H9 (cell line): Measurements from ENCODE around the gene RUVBL1. TPM values are rescaled to one million over a fixed set of nuclear protein-coding genes. Genes with fewer than 3 reads are reported as not detected.
A peak's percentile ranks its signal among the peaks of the same experiment; 100 is the strongest.

Experiments
- DNase-seq: peaks from one replicate; pipeline ENCODE4 v3.0.0-alpha.2; 2017
- H2AFZ ChIP-seq: one replicate; pipeline ENCODE4 v1.6.1; 2013; ENCODE audit warnings: mild to moderate bottlenecking, low read length, control low read depth, moderate library complexity
- H2AK5ac ChIP-seq: 2 replicates; pipeline ENCODE4 v1.6.1; 2013; ENCODE audit warnings: low read length, control low read depth, mixed read lengths; ENCODE audit not compliant: insufficient read length
- H2BK120ac ChIP-seq: one replicate; pipeline ENCODE4 v1.6.1; 2013; ENCODE audit warnings: low read depth, mild to moderate bottlenecking, low read length, control low read depth, inconsistent platforms; ENCODE audit not compliant: poor library complexity, severe bottlenecking
- H2BK12ac ChIP-seq: 2 replicates; pipeline ENCODE4 v1.6.1; 2013; ENCODE audit warnings: low read length, control low read depth, mixed read lengths, low read depth; ENCODE audit not compliant: insufficient read length
- H2BK15ac ChIP-seq: 2 replicates; pipeline ENCODE4 v1.6.1; 2013; ENCODE audit warnings: low read depth, low read length, control low read depth
- H2BK20ac ChIP-seq: one replicate; pipeline ENCODE4 v1.6.1; 2013; ENCODE audit warnings: low read depth, mild to moderate bottlenecking, low read length, control low read depth, inconsistent platforms; ENCODE audit not compliant: poor library complexity, severe bottlenecking
- H2BK5ac ChIP-seq: 2 replicates; pipeline ENCODE4 v1.6.1; 2013; ENCODE audit warnings: low read length, control low read depth, mixed read lengths; ENCODE audit not compliant: insufficient read length
- H3K14ac ChIP-seq: 2 replicates; pipeline ENCODE4 v1.6.1; 2013; ENCODE audit warnings: low read length, control low read depth; ENCODE audit not compliant: insufficient read depth
- H3K18ac ChIP-seq: 2 replicates; pipeline ENCODE4 v1.6.1; 2013; ENCODE audit warnings: low read depth, mild to moderate bottlenecking, mixed read lengths, low read length, control low read depth; ENCODE audit not compliant: insufficient read length
- H3K23ac ChIP-seq: 2 replicates; pipeline ENCODE4 v1.6.1; 2013; ENCODE audit warnings: low read length, control low read depth, mixed read lengths, low read depth; ENCODE audit not compliant: insufficient read length
- H3K23me2 ChIP-seq: 2 replicates; pipeline ENCODE4 v1.6.1; 2013; ENCODE audit warnings: low read depth, mild to moderate bottlenecking, mixed read lengths, low read length, control low read depth; ENCODE audit not compliant: insufficient read length, poor library complexity, severe bottlenecking
- H3K27ac ChIP-seq: 2 replicates; pipeline ENCODE4 v1.5.1; 2013; ENCODE audit warnings: low read length, control low read depth, mixed read lengths, low read depth; ENCODE audit not compliant: insufficient read length
- H3K27me3 ChIP-seq: 2 replicates; pipeline ENCODE4 v1.6.1; 2013; ENCODE audit warnings: low read length, control low read depth, inconsistent platforms; ENCODE audit not compliant: insufficient read depth
- H3K4ac ChIP-seq: 2 replicates; pipeline ENCODE4 v1.6.1; 2013; ENCODE audit warnings: low read depth, mild to moderate bottlenecking, control low read depth, inconsistent platforms, low read length, moderate library complexity
- H3K4me1 ChIP-seq: 2 replicates; pipeline ENCODE4 v1.6.1; 2013; ENCODE audit warnings: low read length, control low read depth, inconsistent platforms; ENCODE audit not compliant: insufficient read depth
- H3K4me2 ChIP-seq: 2 replicates; pipeline ENCODE4 v1.6.1; 2013; ENCODE audit warnings: low read length, control low read depth, mixed read lengths; ENCODE audit not compliant: insufficient read length, insufficient read depth
- H3K56ac ChIP-seq: 2 replicates; pipeline ENCODE4 v1.6.1; 2013; ENCODE audit warnings: low read depth, mild to moderate bottlenecking, mixed read lengths, low read length, control low read depth; ENCODE audit not compliant: insufficient read length
- H3K79me1 ChIP-seq: 2 replicates; pipeline ENCODE4 v1.6.1; 2013; ENCODE audit warnings: low read depth, mild to moderate bottlenecking, moderate library complexity, low read length, control low read depth, inconsistent platforms; ENCODE audit not compliant: insufficient read depth, poor library complexity, severe bottlenecking
- H3K79me2 ChIP-seq: 2 replicates; pipeline ENCODE4 v1.6.1; 2013; ENCODE audit warnings: low read length, control low read depth, inconsistent platforms; ENCODE audit not compliant: insufficient read depth
- H3K9ac ChIP-seq: 2 replicates; pipeline ENCODE4 v1.6.1; 2013; ENCODE audit warnings: low read length, control low read depth, mixed read lengths; ENCODE audit not compliant: insufficient read length; ENCODE audit errors: extremely low read depth
- H3K9me3 ChIP-seq: one replicate; pipeline ENCODE4 v1.6.1; 2013; ENCODE audit warnings: low read depth, low read length, inconsistent platforms; ENCODE audit not compliant: control insufficient read depth
- H3T11ph ChIP-seq: one replicate; pipeline ENCODE4 v1.6.1; 2013; ENCODE audit warnings: mild to moderate bottlenecking, low read length, control low read depth, inconsistent platforms
- H4K20me1 ChIP-seq: one replicate; pipeline ENCODE4 v1.6.1; 2013; ENCODE audit not compliant: control insufficient read depth, insufficient read length, insufficient read depth
- H4K5ac ChIP-seq: 2 replicates; pipeline ENCODE4 v1.6.1; 2013; ENCODE audit warnings: low read depth, mild to moderate bottlenecking, mixed read lengths, low read length, control low read depth; ENCODE audit not compliant: insufficient read length
- H4K8ac ChIP-seq: replicated peaks from 2 replicates; pipeline ENCODE4 v1.6.1; 2013; ENCODE audit warnings: low read length, control low read depth, mixed read lengths, low read depth; ENCODE audit not compliant: insufficient read length
- H4K91ac ChIP-seq: 2 replicates; pipeline ENCODE4 v1.6.1; 2013; ENCODE audit warnings: low read depth, mild to moderate bottlenecking, moderate library complexity, mixed read lengths, low read length, control low read depth; ENCODE audit not compliant: insufficient read length
- H3K27ac Mint-ChIP-seq, 3 experiments: 2 replicates in 2 of 3; 3 replicates in 1 of 3; pipeline ENCODE4 v1.8.0; 2020 to 2021; ENCODE audit warnings: mixed read lengths in 3 of 3, mild to moderate bottlenecking in 1 of 3, moderate library complexity in 1 of 3
- H3K27me3 Mint-ChIP-seq: 2 replicates; pipeline ENCODE4 v1.8.0; 2021; ENCODE audit warnings: low read depth, mild to moderate bottlenecking, moderate library complexity, mixed read lengths
- H3K36me3 Mint-ChIP-seq, 3 experiments: 2 replicates in 2 of 3; 3 replicates in 1 of 3; pipeline ENCODE4 v1.8.0; 2020 to 2021; ENCODE audit warnings: low read depth in 3 of 3, mixed read lengths in 3 of 3; ENCODE audit not compliant: insufficient read depth in 1 of 3
- H3K4me1 Mint-ChIP-seq, 2 experiments: 2 replicates each; pipeline ENCODE4 v1.8.0; 2020; ENCODE audit warnings: mixed read lengths in 2 of 2
- H3K4me3 Mint-ChIP-seq, 2 experiments: 2 replicates in 1 of 2; 3 replicates in 1 of 2; pipeline ENCODE4 v1.8.0; 2020 to 2021; ENCODE audit warnings: mild to moderate bottlenecking in 2 of 2, mixed read lengths in 2 of 2, moderate library complexity in 1 of 2
- H3K9me3 Mint-ChIP-seq, 2 experiments: 2 replicates in 1 of 2; 3 replicates in 1 of 2; pipeline ENCODE4 v1.8.0; 2020; ENCODE audit warnings: mild to moderate bottlenecking in 2 of 2, mixed read lengths in 2 of 2, moderate library complexity in 1 of 2
- WGBS: extraction: QIAGEN DNeasy Blood & Tissue Kit; methylation state at CpG from one replicate; pipeline ENCODE4 v1.1.7; 2013; ENCODE audit warnings: missing lambda C conversion rate, low lambda C conversion rate, mixed read lengths; ENCODE audit not compliant: insufficient read length; ENCODE audit errors: extremely low coverage; 5-methylcytosine and 5-hydroxymethylcytosine counted together
- long read RNA-seq: library from polyadenylated mRNA; unstranded; transcript quantifications from one replicate; pipeline ENCODE4 v2.0.0, GENCODE V29; 2020
- total RNA-seq: library from RNA; stranded (reverse); gene quantifications from 2 replicates; pipeline ENCODE4 v1.2.1, GENCODE V29; 2021
- TF ChIP-seq, protein P1 (sequence below): fragments of 200-600 bp; sonication (generic); conservative IDR thresholded peaks from 3 replicates; pipeline ENCODE4 v1.8.0; 2021; ENCODE audit warnings: antibody characterized with exemption, mild to moderate bottlenecking

The RUVBL1 gene
- total RNA-seq = 99.6 and 99.7 TPM in 2 replicates
- long read RNA-seq, transcript RUVBL1-201 (11 exons, 1,761 nt) = major isoform, 579 of 697 reads
- long read RNA-seq, partial matches to known transcripts = 25 of 697 reads
- long read RNA-seq, other reads (novel, unspliced or antisense) = 93 of 697 reads

DNA sequence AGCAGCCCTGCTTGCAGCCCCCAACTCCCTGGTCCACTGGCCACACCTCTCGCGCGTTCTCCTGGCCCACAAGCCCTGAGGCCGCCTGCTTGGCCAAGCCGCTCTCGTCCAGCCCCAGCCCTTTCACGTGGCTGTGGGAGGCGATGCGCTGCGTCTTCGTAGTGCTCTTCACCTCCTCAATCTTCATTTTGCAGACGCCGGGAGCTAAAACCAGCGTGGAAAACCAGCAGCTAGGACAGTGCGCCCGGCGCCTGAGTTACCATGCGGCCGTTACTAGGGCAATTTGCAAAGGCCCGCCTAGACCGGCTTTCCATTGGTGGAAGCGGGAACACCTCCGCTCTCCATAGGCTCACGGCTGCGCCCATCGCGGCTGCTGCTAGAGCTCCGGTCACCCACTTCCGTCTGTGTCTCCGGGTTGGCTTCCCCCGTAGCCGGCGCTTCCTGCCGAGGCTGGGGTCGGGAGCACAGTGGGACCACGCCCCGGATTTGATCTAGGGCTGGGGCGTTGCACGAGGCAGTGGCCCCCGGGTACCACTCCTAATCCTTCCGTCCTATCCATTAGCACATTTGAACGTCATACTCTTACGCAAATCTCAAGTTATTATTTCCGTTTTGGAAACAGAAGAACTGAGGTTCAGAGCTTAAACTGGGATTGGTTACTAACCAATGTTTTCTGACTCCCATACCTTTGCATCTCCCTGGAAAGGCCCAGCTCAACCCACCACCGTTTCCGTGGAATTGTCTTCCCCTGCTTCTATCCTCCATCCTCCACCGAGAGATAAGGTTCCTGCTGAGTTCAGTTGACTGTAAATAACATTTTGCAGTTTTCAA, at the start of gene RUVBL1:
TSS of gene RUVBL1 (minus strand) at position 275 of the 831 bp plus-strand sequence. CDS start at position 187, 88 bp downstream.
- Histone ChIP-seq H3K23ac (no peak within 1 kb of the TSS), H3K4me2 (peak within 1 kb of the TSS; percentile 75), H2BK12ac (no peak within 1 kb of the TSS), H2AK5ac (no peak within 1 kb of the TSS), H4K91ac (no peak within 1 kb of the TSS), H3K18ac (peak within 1 kb of the TSS; percentile 95), H3K27me3 (no peaks in the 10 kb centered on the region; the same call in 1 of the 2 replicates), H3K27ac (peak within 1 kb of the TSS; percentile 71), H4K5ac (no peak within 1 kb of the TSS), H2BK5ac (no peak within 1 kb of the TSS), H2BK120ac (no peak within 1 kb of the TSS), H4K8ac (no peak within 1 kb of the TSS), H3K14ac (peak within 1 kb of the TSS; percentile 93), H3K9me3 (no peaks in the 10 kb centered on the region), H3K9ac (peak within 1 kb of the TSS; percentile 90), H3T11ph (peak within 1 kb of the TSS; percentile 23), H3K79me1 (peaks cover 5% of the 10 kb centered on the region), H3K4me1 (no peaks in the 10 kb centered on the region), H3K56ac (peak within 1 kb of the TSS; percentile 20), H2BK20ac (no peak within 1 kb of the TSS), H3K79me2 (peaks cover 13% of the 10 kb centered on the region; the same call in 1 of the 2 replicates), H2BK15ac (no peak within 1 kb of the TSS), H3K23me2 (peaks cover 5% of the 10 kb centered on the region), H2AFZ (no peak within 1 kb of the TSS), H4K20me1 (no peaks in the 10 kb centered on the region), H3K4ac (no peak within 1 kb of the TSS; the same call in 1 of the 2 replicates)
- peak within 1 kb of the TSS; percentile 98 to 99 for H3K4me3 Mint-ChIP-seq
- 0 out of 5 replicates have a peak, but pooled peaks cover 0 to 4% of the 10 kb centered on the region in 2 experiments for H3K9me3 Mint-ChIP-seq
- TF ChIP-seq, protein P1, sequence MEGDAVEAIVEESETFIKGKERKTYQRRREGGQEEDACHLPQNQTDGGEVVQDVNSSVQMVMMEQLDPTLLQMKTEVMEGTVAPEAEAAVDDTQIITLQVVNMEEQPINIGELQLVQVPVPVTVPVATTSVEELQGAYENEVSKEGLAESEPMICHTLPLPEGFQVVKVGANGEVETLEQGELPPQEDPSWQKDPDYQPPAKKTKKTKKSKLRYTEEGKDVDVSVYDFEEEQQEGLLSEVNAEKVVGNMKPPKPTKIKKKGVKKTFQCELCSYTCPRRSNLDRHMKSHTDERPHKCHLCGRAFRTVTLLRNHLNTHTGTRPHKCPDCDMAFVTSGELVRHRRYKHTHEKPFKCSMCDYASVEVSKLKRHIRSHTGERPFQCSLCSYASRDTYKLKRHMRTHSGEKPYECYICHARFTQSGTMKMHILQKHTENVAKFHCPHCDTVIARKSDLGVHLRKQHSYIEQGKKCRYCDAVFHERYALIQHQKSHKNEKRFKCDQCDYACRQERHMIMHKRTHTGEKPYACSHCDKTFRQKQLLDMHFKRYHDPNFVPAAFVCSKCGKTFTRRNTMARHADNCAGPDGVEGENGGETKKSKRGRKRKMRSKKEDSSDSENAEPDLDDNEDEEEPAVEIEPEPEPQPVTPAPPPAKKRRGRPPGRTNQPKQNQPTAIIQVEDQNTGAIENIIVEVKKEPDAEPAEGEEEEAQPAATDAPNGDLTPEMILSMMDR = no peak
- peaks cover 12% of the 10 kb centered on the region for H3K27me3 Mint-ChIP-seq
- H3K27ac Mint-ChIP-seq = peak within 1 kb of the TSS; percentile 99
- DNase-seq = peak; percentile 98
- peaks cover 9 to 14% of the 10 kb centered on the region in 2 experiments; a peak in 3 of 4 replicates for H3K4me1 Mint-ChIP-seq
- no CpG with 5 or more reads among the region's 47 CpGs for whole genome bisulfite sequencing
- peaks cover 7 to 15% (median 8%) of the 10 kb centered on the region in 3 experiments; a peak in 6 of 7 replicates for H3K36me3 Mint-ChIP-seq
